HL-60 (cell line): Measurements from ENCODE around the gene ZNF225.

Source experiments
- DNase-seq, 2 experiments: peaks; one replicate each; pipeline ENCODE4 v3.0.0-alpha.2; 2010 to 2020; ENCODE audit warnings: low read depth in 1 of 2, low spot score in 1 of 2
- H3K27ac ChIP-seq: fragments of 250-450 bp; sonication (Bioruptor Pico); replicated peaks from 2 replicates; pipeline ENCODE4 v1.5.1; 2020; ENCODE audit warnings: mild to moderate bottlenecking, moderate library complexity
- H3K27me3 ChIP-seq: fragments of 250-450 bp; sonication (Bioruptor Pico); 2 replicates; pipeline ENCODE4 v1.5.1; 2021; ENCODE audit warnings: mild to moderate bottlenecking, moderate library complexity; ENCODE audit not compliant: insufficient read depth, poor library complexity, severe bottlenecking
- H3K4me3 ChIP-seq: replicated peaks from 2 replicates; pipeline ENCODE4 v1.5.1; 2011; ENCODE audit warnings: mild to moderate bottlenecking, control low read depth, low read length; ENCODE audit not compliant: insufficient read depth
- CTCF ChIP-seq: IDR thresholded peaks from one replicate; pipeline ENCODE4 v1.5.1; 2011; ENCODE audit warnings: low read length, control low read depth, inconsistent platforms; ENCODE audit not compliant: insufficient read depth
- GABPA ChIP-seq: IDR thresholded peaks from 2 replicates; pipeline ENCODE4 v1.6.1; 2012; ENCODE audit warnings: low read depth
- POLR2AphosphoS5 ChIP-seq: IDR thresholded peaks from 2 replicates; pipeline ENCODE4 v1.6.1; 2012; ENCODE audit warnings: low read depth
- REST ChIP-seq: IDR thresholded peaks from 2 replicates; pipeline ENCODE4 v1.6.1; 2012; ENCODE audit warnings: low read depth; ENCODE audit not compliant: insufficient replicate concordance
- SPI1 ChIP-seq: IDR thresholded peaks from 2 replicates; pipeline ENCODE4 v1.6.1; 2012; ENCODE audit warnings: low read depth, mild to moderate bottlenecking, borderline replicate concordance

Gene ZNF225

GRCh38 chr19:44109458-44109857 is 3.7 kb upstream of the ZNF225 start:
- DNase-seq, result no peak
- Histone ChIP-seq H3K4me3 (no peak overlapping the region), H3K27ac (no peak overlapping the region), H3K27me3 (no peaks in the 10 kb centered on the region)
- TF ChIP-seq SPI1 (no peak), POLR2AphosphoS5 (no peak), CTCF (no peak), REST (no peak), GABPA (no peak)

GRCh38 chr19:44111910-44112463 is 1.2 kb upstream of the ZNF225 start:
- Histone ChIP-seq H3K27me3 (no peaks in the 10 kb centered on the region), H3K27ac (no peak overlapping the region), H3K4me3 (no peak overlapping the region)
- no peak for TF ChIP-seq CTCF
- TF ChIP-seq POLR2AphosphoS5, result no peak
- no peak for TF ChIP-seq SPI1
- no peak for TF ChIP-seq REST
- peak in 1 of 2 experiments; percentile 4 for DNase-seq

GRCh38 chr19:44112802-44113137 is 429 bp upstream of the ZNF225 start:
- TF ChIP-seq POLR2AphosphoS5 (no peak), REST (no peak), SPI1 (no peak), CTCF (no peak)
- Histone ChIP-seq H3K27ac (no peak overlapping the region; the same call in 1 of the 2 replicates), H3K4me3 (peak overlapping the region; percentile 94), H3K27me3 (no peaks in the 10 kb centered on the region)
- DNase-seq, result no peak
